ENCODE results near the gene ATG10.

GRCh38 chr5:82011761-82012160 lies 39.9 kb downstream of the ATG10 start:
- TF ChIP-seq CTCF (IDR thresholded peaks at IDR 0.05; ENCODE audit: low read depth, low read length) (no peak), POLR2A (IDR thresholded peaks at IDR 0.05; ENCODE audit: extremely low read depth, insufficient read length) (no peak)
- TF ChIP-seq, protein P1, sequence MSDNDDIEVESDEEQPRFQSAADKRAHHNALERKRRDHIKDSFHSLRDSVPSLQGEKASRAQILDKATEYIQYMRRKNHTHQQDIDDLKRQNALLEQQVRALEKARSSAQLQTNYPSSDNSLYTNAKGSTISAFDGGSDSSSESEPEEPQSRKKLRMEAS (IDR thresholded peaks at IDR 0.05; ENCODE audit: low read depth, low read length) = no peak
